DMS 273 treated with DMSO at 0.1 percent for 48 hours (cell line): ENCODE measurements around the gene RNF40.
"Not testable (repeated sequence)": the region's sequence is repeated elsewhere in the genome, so short reads cannot be mapped to it uniquely, and the experiment has no call there.

Experiments used
- DNase-seq: peaks from one replicate; lab custom pipeline; 2025; lab: John Stamatoyannopoulos, UW

RNF40 gene

DNA sequence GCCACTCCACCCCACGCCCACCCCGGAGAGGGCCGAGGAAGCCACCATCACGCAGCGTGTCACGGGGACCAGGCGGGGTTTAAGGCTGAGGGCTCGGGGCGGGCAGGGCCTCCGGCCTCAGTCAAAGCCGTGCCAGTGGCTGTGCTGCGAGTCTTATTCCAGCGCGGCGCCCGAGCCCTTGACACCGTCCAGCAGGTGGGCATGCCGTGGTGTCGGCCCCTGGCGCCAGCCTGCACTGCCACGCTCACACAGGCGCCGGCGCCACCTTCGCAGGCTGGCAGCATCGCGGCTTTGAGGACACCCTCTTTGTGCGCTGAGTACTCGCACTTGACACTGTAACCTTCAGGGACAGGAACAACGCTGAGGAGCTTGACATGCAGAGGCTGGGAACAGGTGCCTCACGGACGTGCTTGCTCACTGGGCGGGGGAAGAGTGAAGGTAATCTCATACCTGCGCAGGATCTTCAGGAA lies 58.9 kb downstream of the RNF40 start:
- no peak for DNase-seq

DNA sequence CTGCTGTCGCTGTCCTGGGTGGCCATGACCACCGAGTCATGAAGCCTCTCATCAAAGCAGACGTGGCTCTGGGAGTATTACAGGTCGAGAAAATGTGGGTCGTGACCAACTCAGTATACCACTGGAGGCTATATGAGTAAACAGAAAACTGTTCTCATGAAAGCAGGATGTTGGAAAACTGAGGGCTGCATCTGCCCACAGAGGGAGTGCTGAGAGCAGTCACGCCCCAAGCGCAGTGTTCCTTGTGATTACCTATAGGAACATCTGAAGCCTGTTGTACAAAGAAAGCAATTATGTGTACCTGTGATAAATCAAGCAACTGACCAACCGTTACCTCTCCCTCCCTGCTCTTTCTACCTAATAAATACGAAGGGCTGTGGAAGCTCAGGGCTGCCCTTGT lies 59.3 kb downstream of the RNF40 start:
- not testable (repeated sequence) for DNase-seq

DNA sequence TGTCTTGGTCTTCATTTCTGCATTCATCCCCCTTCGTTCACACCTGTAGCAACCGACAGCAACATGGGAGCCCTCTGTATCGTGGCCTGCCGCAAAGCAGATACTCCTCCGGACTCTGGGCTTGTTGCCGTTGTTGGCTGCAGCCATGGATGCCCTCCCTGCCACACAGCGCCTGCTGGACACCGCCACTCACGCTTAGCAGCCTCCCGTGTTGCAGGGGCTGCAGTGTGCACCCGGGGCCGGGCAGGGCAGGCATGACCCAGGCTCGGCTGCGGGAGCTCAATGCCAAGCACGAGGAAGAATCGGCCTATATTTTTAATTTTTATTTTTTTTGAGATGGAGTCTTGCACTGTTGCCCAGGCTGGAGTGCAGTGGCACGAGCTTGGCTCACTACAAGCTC lies 59.8 kb downstream of the RNF40 start:
- DNase-seq, result no peak
